ENCODE data around the gene NCEH1. TPM values are rescaled to one million over a fixed set of nuclear protein-coding genes. Genes with fewer than 3 reads are reported as not detected.

NCEH1 gene
- total and polyA plus RNA-seq, 10 donors, result 3.8 to 30.7 (median 16.9) TPM

- intact Hi-C loops (cut with DNase I; ENCODE audit: low total_unique reads), result no loop called here
- Histone ChIP-seq H3K27ac (peak overlapping the region in 7 of 8 donors; percentile 64 to 87 (median 73)), H3K9me3 (peaks cover 0 to 18% (median 0%) of the 10 kb centered on the region in 8 donors), H3K36me3 (no peaks in the 10 kb centered on the region), H3K27me3 (replicated peaks in 1 of 7) (no peaks in the 10 kb centered on the region), H3K4me3 (peak overlapping the region in 1 of 8 donors; percentile 7), H3K4me1 (peaks cover 4 to 45% (median 24%) of the 10 kb centered on the region in 6 donors)
- no peak for DNase-seq
- TF ChIP-seq CTCF (IDR thresholded peaks at IDR 0.05 in 8 of 11, conservative IDR thresholded peaks at IDR 0.05 in 3 of 11) (no peak), POLR2A (IDR thresholded peaks at IDR 0.05) (no peak), POLR2AphosphoS5 (IDR thresholded peaks at IDR 0.05) (no peak)
Observed at GRCh38 chr3:172586436-172586835, 124.4 kb downstream of the NCEH1 start.

GRCh38 chr3:172585954-172586353 lies 124.9 kb downstream of the NCEH1 start:
- Histone ChIP-seq H3K9me3 (peaks cover 0 to 18% (median 0%) of the 10 kb centered on the region in 8 donors), H3K4me1 (peaks cover 8 to 45% (median 29%) of the 10 kb centered on the region in 6 donors), H3K27ac (peak overlapping the region in 7 of 8 donors; percentile 64 to 87 (median 73)), H3K27me3 (replicated peaks in 1 of 7) (no peaks in the 10 kb centered on the region), H3K4me3 (no peak overlapping the region), H3K36me3 (no peaks in the 10 kb centered on the region)
- DNase-seq, result no peak
- no peak for TF ChIP-seq CTCF (IDR thresholded peaks at IDR 0.05 in 8 of 11, conservative IDR thresholded peaks at IDR 0.05 in 3 of 11)
- TF ChIP-seq POLR2A (IDR thresholded peaks at IDR 0.05), result no peak
- no peak for TF ChIP-seq POLR2AphosphoS5 (IDR thresholded peaks at IDR 0.05)
- WGBS, 5 donors, result 85 to 90% (median 87%) methylated on average over 4 of the region's 4 CpGs
- intact Hi-C loops (cut with DNase I; ENCODE audit: low total_unique reads), result no loop called here

GRCh38 chr3:172582712-172583111 lies 128.2 kb downstream of the NCEH1 start:
- peaks cover 24 to 74% (median 54%) of the 10 kb centered on the region in 6 donors for H3K4me1 ChIP-seq
- no peak for TF ChIP-seq POLR2A (IDR thresholded peaks at IDR 0.05)
- TF ChIP-seq CTCF (IDR thresholded peaks at IDR 0.05 in 8 of 11, conservative IDR thresholded peaks at IDR 0.05 in 3 of 11), result no peak
- TF ChIP-seq POLR2AphosphoS5 (IDR thresholded peaks at IDR 0.05), result no peak
- peak overlapping the region in 1 of 8 donors; percentile 74 for H3K27ac ChIP-seq
- no peak for DNase-seq
- intact Hi-C loops (cut with DNase I; ENCODE audit: low total_unique reads), result no loop called here
- no peak overlapping the region for H3K4me3 ChIP-seq
- no peaks in the 10 kb centered on the region for H3K36me3 ChIP-seq
- no peaks in the 10 kb centered on the region for H3K27me3 ChIP-seq (replicated peaks in 1 of 7)
- WGBS, 5 donors, result 87 to 97% (median 95%) methylated on average over 1 of the region's 1 CpG
- no peaks in the 10 kb centered on the region for H3K9me3 ChIP-seq

- Histone ChIP-seq H3K36me3 (no peaks in the 10 kb centered on the region), H3K4me1 (peaks cover 24 to 71% (median 51%) of the 10 kb centered on the region in 6 donors), H3K9me3 (no peaks in the 10 kb centered on the region), H3K27ac (peak overlapping the region in 7 of 8 donors; percentile 65 to 79 (median 71)), H3K27me3 (replicated peaks in 1 of 7) (no peaks in the 10 kb centered on the region), H3K4me3 (no peak overlapping the region)
- no peak for DNase-seq
- TF ChIP-seq POLR2AphosphoS5 (IDR thresholded peaks at IDR 0.05), result no peak
- TF ChIP-seq CTCF (IDR thresholded peaks at IDR 0.05 in 8 of 11, conservative IDR thresholded peaks at IDR 0.05 in 3 of 11), result no peak
- no peak for TF ChIP-seq POLR2A (IDR thresholded peaks at IDR 0.05)
- intact Hi-C loops (cut with DNase I; ENCODE audit: low total_unique reads), result no loop called here
Observed at GRCh38 chr3:172581757-172582166, 129.1 kb downstream of the NCEH1 start.

Measured in spleen (tissue), 11 donors.